ENCODE measurements around the gene SCML2.

- TF ChIP-seq CHD2 (IDR thresholded peaks at IDR 0.05; ENCODE audit: low read length) = no peak
- no peak for TF ChIP-seq SP4 (IDR thresholded peaks at IDR 0.05; ENCODE audit: low read length)
- no peak for TF ChIP-seq CTCF (IDR thresholded peaks at IDR 0.05; ENCODE audit: control extremely low read depth in 1 of 3, insufficient read depth in 1 of 3, low read depth in 1 of 3, low read length in 3 of 3)
- TF ChIP-seq RFX5 (IDR thresholded peaks at IDR 0.05; ENCODE audit: borderline replicate concordance, low read depth, low read length) = no peak
- TF ChIP-seq HDAC2 (IDR thresholded peaks at IDR 0.05; ENCODE audit: borderline replicate concordance in 1 of 2, low read depth in 2 of 2, low read length in 2 of 2) = no peak
- no peak for TF ChIP-seq TAF1 (IDR thresholded peaks at IDR 0.05; ENCODE audit: low read depth, low read length)
- TF ChIP-seq FOSL1 (IDR thresholded peaks at IDR 0.05; ENCODE audit: insufficient read depth, low read depth, low read length) = no peak
- TF ChIP-seq POLR2AphosphoS5 (IDR thresholded peaks at IDR 0.05; ENCODE audit: low read depth, low read length) = no peak
- TF ChIP-seq EGR1 (IDR thresholded peaks at IDR 0.05; ENCODE audit: borderline replicate concordance, low read depth, low read length) = no peak
- TF ChIP-seq TEAD4 (IDR thresholded peaks at IDR 0.05; ENCODE audit: low read depth, low read length) = no peak
- no peak for TF ChIP-seq KDM5A (IDR thresholded peaks at IDR 0.05; ENCODE audit: low read length)
- no peak for TF ChIP-seq EZH2 (IDR thresholded peaks at IDR 0.05; ENCODE audit: low read depth, low read length, severe bottlenecking)
- no peak for TF ChIP-seq SRF (IDR thresholded peaks at IDR 0.05; ENCODE audit: low read depth, low read length)
Measured at GRCh38 chrX:18252644-18253359, 101.7 kb downstream of the SCML2 start.
